GM06990 (cell line): Measurements from ENCODE around the gene AKT3.
"Not testable (repeated sequence)": the region's sequence is repeated elsewhere in the genome, so short reads cannot be mapped to it uniquely, and the experiment has no call there.

ENCODE experiments used
- DNase-seq: peaks from one replicate; pipeline ENCODE4 v3.0.0-alpha.2; 2011; ENCODE audit not compliant: insufficient read length; ENCODE audit errors: extremely low read depth
- H3K27me3 ChIP-seq: replicated peaks from 2 replicates; pipeline ENCODE4 v1.6.0; 2011; ENCODE audit warnings: low read length; ENCODE audit not compliant: control insufficient read depth, insufficient read depth
- H3K36me3 ChIP-seq: 2 replicates; pipeline ENCODE4 v1.5.1; 2011; ENCODE audit warnings: low read length; ENCODE audit not compliant: control insufficient read depth, insufficient read depth
- H3K4me3 ChIP-seq: replicated peaks from 2 replicates; pipeline ENCODE4 v1.5.1; 2011; ENCODE audit warnings: low read depth, mild to moderate bottlenecking, control low read depth, low read length
- TF ChIP-seq, protein P1 (sequence below): IDR thresholded peaks from 2 replicates; pipeline ENCODE4 v1.5.1; 2011; ENCODE audit warnings: low read length, control low read depth, mild to moderate bottlenecking, inconsistent platforms; ENCODE audit not compliant: insufficient read depth, poor library complexity, severe bottlenecking

Gene AKT3

DNA sequence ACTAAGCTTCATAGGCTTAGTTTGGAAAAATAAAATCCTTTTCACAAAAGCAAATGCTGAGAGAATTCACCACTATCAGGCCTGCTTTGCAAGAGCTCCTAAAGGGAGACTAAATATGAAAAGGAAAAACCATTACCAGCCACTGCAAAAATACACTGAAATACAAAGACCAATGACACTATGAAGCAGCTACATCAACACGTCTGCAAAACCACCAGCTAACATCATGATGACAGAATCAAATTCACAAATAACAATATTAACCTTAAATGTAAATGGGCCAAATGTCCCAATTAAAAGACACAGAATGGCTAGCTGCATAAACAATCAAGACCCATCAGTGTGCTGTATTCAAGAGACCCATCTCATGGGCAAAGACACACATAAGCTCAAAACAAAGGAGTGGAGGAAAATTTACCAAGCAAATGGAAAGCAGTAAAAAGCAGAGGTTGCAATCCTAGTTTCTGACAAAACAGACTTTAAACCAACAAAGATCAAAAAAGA is 28.8 kb downstream of the AKT3 start:
- TF ChIP-seq, protein P1, sequence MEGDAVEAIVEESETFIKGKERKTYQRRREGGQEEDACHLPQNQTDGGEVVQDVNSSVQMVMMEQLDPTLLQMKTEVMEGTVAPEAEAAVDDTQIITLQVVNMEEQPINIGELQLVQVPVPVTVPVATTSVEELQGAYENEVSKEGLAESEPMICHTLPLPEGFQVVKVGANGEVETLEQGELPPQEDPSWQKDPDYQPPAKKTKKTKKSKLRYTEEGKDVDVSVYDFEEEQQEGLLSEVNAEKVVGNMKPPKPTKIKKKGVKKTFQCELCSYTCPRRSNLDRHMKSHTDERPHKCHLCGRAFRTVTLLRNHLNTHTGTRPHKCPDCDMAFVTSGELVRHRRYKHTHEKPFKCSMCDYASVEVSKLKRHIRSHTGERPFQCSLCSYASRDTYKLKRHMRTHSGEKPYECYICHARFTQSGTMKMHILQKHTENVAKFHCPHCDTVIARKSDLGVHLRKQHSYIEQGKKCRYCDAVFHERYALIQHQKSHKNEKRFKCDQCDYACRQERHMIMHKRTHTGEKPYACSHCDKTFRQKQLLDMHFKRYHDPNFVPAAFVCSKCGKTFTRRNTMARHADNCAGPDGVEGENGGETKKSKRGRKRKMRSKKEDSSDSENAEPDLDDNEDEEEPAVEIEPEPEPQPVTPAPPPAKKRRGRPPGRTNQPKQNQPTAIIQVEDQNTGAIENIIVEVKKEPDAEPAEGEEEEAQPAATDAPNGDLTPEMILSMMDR = no peak
- Histone ChIP-seq H3K4me3 (no peak overlapping the region), H3K36me3 (no peaks in the 10 kb centered on the region; the same call in 1 of the 2 replicates), H3K27me3 (no peaks in the 10 kb centered on the region)
- no peak for DNase-seq

DNA sequence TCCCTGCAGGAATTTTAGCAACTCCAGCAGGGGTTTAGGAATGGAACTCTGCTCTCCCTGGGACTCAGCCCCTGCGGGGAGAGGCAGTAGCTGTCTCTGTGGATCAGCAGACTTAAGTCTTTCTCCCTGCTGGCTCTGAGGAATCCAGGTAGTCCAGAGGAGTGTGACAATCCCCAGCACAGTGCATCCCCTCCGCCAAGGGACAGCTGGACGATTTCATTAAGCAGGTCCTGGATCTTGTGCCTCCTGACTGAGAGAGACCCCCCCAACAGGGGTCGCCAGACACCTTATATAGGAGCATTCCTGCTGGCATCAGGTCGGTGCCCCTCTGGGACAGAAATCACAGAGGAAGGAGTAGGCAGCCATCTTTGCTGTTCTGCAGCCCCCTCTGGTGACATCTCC is 30.6 kb downstream of the AKT3 start:
- DNase-seq = no peak
- no peaks in the 10 kb centered on the region; the same call in 1 of the 2 replicates for H3K36me3 ChIP-seq
- H3K27me3 ChIP-seq = no peaks in the 10 kb centered on the region
- H3K4me3 ChIP-seq = no peak overlapping the region
- TF ChIP-seq, protein P1 = no peak

DNA sequence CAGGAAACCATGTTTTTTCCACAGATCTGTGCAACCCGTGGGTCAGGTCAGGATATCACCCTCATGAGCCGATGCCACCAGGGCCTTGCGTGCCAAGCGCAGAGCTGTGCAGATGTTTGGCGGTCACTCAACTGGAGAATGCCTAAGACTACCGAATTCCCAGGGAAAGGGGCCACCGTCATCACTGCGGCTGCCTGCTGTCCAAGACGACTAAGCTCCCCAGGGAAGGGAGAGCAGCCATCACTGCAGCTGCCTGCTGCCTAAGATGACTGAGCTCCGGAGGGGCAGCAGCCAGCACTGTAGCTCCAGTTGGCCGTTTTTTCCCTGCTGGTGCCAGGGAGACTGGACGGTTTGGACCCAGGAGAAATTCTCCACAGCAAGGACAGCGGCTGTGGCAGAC is 31.1 kb downstream of the AKT3 start:
- Histone ChIP-seq H3K4me3 (no peak overlapping the region), H3K36me3 (no peaks in the 10 kb centered on the region; the same call in 1 of the 2 replicates), H3K27me3 (no peaks in the 10 kb centered on the region)
- no peak for DNase-seq
- TF ChIP-seq, protein P1 = no peak

DNA sequence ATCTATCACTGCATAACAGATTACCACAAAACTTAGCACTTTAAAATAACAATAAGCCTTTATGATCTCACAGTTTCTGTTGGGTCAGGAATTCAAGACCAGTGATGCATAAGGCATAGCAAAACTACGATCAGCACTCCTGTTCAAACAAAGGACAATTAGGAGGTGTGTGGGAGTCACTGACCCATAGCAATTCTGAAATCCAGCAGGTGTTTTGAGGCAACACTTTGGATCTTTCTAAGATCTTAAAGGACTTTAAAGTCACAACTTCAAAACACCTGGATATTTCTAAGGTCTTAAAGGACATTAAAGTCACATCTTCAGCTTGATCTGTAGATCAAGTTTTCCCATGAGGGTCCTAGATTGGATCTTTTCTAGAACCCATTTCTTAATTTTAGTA is 35.3 kb downstream of the AKT3 start:
- DNase-seq = no peak
- H3K36me3 ChIP-seq = no peaks in the 10 kb centered on the region; the same call in 1 of the 2 replicates
- H3K27me3 ChIP-seq = no peaks in the 10 kb centered on the region
- TF ChIP-seq, protein P1 = no peak
- H3K4me3 ChIP-seq = no peak overlapping the region

DNA sequence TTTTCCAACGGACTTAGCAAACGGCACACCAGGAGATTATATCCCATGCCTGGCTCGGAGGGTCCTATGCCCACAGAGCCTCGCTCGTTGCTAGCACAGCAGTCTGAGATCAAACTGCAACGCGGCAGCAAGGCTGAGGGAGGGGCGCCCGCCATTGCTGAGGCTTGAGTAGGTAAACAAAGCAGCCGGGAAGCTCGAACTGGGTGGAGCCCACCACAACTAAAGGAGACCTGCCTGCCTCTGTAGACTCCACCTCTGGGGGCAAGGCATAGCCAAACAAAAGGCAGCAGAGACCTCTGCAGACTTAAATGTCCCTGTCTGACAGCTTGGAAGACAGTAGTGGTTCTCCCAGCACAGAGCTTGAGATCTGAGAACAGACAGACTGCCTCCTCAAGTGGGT is 42.7 kb downstream of the AKT3 start:
- not testable (repeated sequence) for H3K27me3 ChIP-seq, DNase-seq, H3K4me3 ChIP-seq, H3K36me3 ChIP-seq

DNA sequence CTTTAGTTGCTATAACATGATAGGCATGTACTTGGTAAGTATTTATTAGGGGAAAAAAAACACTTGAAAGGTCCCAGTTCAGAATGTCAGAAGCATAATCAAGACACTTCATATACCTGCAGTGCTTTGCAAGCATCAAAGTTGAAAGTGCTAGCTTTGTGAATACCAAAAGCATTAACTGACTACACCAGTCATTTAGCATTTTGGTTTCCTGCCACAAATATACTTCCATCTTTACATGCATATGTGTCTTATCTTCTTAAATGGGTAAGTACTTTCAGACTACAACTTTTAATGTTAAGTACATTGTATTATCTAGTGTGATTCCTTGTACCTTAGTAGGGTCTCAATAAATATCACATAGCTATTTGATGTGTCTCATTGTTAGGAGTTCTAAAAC is 43.7 kb downstream of the AKT3 start:
- Histone ChIP-seq H3K36me3 (no peaks in the 10 kb centered on the region), H3K27me3 (no peaks in the 10 kb centered on the region), H3K4me3 (no peak overlapping the region)
- DNase-seq = no peak
- TF ChIP-seq, protein P1 = no peak
